Measurements from ENCODE around the gene LRRC7.
A peak's percentile ranks its signal among the peaks of the same experiment; 100 is the strongest.

The LRRC7 gene

DNA sequence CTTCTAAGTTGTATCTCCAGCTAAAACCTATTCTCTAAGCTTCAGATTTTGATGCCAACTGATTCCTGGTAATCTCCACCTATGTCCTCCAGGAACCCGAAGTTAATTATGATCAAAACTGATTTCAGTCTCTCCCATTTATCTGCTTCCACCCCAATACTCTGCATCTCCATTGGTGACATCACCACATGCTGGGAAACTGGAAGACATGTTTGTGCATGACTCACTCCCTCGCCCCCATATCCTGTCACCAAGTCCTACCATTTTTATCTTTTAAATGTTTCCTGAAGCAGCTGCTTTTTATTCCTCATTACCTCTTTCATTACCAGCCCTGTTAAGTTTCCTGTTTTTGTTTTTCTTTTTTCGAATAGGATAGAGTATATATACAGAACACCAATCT is 409.2 kb downstream of the LRRC7 start:
- peak; percentile 53 for DNase-seq (ENCODE audit: low spot score)

- DNase-seq (ENCODE audit: low spot score) = peak; percentile 56
Observed at GRCh38 chr1:69982992-69983391, 415.3 kb downstream of the LRRC7 start.

DNA sequence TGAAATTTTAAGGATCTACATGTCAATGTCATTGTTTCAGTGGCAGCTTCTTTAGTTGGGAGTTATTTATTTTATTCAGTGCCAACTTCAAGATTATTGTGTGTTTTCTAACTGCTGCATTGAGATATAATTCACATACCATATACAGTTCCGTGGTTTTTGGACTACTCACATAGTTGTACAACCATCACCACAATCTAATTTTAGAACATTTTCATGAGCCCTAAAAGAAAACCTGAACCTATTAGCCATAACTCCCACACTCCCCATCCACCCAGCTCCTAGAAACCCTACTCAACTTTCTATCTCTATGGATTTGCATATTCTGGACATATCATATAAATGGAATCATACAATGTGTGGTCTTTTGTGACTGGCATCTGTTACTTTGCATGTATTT is 417.7 kb downstream of the LRRC7 start:
- no peak for DNase-seq (ENCODE audit: low spot score)

GRCh38 chr1:69985901-69986439 is 418.2 kb downstream of the LRRC7 start:
- no peak for DNase-seq (ENCODE audit: low spot score)

GRCh38 chr1:69987881-69988280 is 420.2 kb downstream of the LRRC7 start:
- DNase-seq (ENCODE audit: low spot score) = no peak

DNA sequence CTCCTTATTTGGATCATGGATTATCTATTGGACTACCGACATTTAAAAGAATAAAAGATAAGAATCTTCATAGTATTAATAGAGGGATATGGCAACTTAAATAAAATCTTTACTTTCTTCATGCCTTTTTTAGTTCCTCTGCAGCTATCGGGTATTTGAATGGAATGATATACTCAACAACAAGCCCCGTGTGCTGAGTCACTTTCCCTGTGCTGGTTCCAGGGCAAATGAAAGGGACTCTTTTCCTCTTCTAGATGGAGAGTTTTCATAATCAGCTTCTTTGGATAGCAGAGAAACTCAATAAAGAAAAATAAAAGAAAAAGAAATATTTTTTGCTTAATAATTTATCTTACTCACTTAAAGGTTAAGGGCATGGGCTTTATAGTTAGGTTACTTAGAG is 423.9 kb downstream of the LRRC7 start:
- no peak for DNase-seq (ENCODE audit: low spot score)

- no peak for DNase-seq (ENCODE audit: low spot score)
Observed at GRCh38 chr1:69992594-69992993, 424.9 kb downstream of the LRRC7 start.

DNA sequence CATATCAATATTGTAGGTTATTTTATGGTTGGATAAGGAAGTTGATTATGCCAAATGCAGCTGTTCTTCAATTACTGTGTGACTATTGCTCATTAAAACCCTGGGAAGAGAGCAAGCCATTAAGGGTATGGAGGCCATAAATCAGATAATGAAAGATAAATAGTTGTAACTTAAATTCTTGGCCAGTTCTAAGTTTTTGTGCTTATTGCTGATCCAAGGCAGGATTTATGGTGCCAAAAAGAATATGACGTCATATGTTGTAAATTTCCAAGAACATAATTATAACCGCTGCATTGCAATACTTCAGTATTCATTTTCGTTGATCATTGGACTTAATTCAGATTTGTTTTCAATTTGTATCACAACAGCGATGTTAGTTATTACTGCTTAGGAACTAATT is 426.1 kb downstream of the LRRC7 start:
- no peak for DNase-seq (ENCODE audit: low spot score)

DNA sequence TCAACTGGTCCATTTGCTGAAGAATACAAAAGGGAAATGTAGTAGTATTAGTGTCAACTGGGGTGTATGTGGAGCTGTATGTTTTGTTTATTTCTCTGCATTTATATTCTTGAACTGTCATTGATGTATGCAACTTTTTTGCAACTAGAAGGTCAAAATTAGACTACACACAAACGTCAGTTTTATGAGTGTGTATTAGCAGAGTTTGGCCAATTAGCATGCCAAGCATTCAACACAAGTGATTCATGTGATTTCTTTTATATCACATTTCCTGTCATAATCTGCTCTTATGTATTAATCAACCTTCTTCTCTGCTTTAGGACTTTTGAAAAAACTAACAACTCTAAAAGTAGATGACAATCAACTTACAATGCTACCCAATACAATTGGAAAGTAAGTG is 426.5 kb downstream of the LRRC7 start:
- DNase-seq (ENCODE audit: low spot score) = no peak

- no peak for DNase-seq (ENCODE audit: low spot score)
Observed at GRCh38 chr1:69998847-69999246, 431.1 kb downstream of the LRRC7 start.

GRCh38 chr1:70003211-70003908 is 435.6 kb downstream of the LRRC7 start:
- DNase-seq (ENCODE audit: low spot score) = peak; percentile 10

GRCh38 chr1:70005386-70006034 is 437.8 kb downstream of the LRRC7 start:
- DNase-seq (ENCODE audit: low spot score) = no peak

DNA sequence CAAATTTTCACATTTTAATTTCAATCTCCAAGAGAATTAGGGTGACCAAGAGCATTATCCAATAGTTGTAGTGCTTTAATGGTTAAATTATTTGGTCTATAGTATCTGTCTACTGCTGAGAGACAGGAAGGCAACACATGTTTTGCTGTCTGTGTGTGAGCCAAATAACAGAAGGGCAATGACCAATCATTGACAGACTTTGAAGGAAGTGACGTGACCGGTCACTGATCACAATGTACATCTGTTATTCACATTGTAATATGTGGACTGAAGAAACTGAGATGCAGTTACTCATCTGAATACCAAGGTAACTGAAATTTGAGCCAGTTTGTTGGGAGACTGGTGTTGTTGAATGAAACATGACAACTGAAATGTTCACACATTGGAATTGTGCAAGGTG is 440.9 kb downstream of the LRRC7 start:
- peak; percentile 21 for DNase-seq (ENCODE audit: low spot score)

DNA sequence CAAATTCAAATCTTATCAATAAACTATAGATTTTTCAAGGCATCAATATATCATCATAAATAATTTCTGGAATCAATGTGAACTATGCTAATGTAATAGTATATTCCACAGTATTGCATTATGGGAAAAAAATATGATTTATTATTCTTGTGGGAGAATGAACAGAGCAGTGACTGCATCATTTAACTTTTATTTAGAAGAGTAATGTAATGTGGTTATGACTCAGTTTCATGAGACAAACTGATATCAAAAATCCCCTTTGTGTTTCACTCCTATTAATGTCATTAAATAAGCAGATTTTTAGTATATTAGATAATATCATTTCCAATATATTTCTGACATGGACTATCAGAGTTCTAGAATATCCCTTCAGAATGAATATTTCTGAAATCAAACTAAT is 450.0 kb downstream of the LRRC7 start:
- no peak for DNase-seq (ENCODE audit: low spot score)

DNA sequence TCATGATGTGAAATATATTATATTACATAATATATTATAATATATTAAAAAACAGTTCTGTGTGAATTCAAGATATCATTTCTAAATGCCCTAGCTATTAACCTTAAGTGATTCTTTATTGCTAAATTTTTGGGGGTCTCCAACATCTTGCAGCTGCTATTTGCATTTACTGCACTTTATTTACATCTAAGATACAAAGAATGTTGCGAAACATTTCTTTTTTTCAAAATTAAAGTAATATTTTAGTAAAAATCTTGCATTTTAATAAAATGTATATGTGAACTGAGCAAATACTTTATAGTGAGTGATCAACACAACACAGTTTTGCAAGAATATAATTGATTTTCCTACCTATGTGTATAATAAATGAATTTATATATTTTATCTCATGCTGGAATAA is 456.6 kb downstream of the LRRC7 start:
- DNase-seq (ENCODE audit: low spot score) = no peak

GRCh38 chr1:70025052-70025451 is 457.3 kb downstream of the LRRC7 start:
- no peak for DNase-seq (ENCODE audit: low spot score)

DNA sequence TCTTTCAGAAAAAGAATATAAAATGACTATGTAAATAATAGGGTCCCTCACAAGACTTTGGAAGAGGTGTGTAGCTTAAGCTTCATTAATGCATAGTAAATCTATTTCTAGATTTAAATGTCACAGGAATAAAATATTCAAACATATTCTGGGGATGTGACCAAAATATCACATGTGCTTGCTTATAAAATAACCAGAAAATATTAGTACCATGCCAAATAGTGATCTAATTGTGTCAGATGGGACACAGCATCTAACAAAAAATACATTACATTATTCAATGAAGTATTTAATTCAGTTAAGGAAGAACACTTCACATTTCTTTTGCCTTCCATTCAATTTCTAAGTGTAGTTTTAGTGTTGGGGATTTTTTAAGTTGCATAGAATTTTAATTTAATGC is 458.1 kb downstream of the LRRC7 start:
- DNase-seq (ENCODE audit: low spot score) = no peak

DNA sequence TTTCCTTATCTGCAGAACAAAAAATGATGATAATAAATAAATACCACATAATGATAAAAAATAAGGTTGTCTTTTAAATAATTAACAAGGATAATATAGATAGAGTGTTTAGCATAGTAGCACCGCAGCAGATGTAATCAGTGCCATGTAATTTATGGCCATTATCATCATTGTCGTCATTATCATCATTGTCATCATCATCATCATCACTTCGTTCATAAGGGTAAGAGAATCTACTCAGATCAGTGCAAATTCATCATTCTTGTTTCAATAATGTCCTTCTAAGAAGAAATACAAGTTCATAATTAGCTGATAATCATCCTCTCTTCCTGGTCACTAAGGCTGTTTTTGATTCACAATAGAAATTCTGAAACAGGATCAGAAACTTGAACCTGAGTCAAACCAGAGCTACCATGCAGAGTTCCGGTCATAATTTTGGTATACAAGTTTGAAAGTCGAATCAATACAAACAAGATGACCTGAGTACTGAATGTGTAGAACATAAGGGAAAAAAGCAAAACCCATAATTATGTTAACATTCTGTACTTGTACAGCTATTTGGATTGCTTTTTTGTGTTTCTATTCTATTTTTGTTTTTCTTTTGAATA is 465.6 kb downstream of the LRRC7 start:
- no peak for DNase-seq (ENCODE audit: low spot score)

DNA sequence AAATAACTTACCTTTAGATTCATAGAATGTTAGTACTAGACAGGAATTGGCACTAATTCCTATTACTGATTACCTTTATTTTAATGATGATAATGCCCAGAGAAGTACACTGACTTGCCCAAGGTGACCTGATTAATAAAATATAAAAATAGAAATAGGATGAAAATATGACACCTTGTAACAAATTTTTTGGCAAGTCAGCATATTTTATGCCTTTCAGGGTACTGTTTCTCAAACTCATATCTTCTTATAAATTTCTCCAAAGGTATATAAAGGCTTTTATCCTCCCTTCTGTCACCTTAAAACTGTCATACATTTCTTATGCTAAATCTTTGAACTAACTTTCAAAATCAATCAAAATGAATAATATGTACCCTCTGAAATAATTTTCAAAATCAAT is 466.2 kb downstream of the LRRC7 start:
- no peak for DNase-seq (ENCODE audit: low spot score)

DNA sequence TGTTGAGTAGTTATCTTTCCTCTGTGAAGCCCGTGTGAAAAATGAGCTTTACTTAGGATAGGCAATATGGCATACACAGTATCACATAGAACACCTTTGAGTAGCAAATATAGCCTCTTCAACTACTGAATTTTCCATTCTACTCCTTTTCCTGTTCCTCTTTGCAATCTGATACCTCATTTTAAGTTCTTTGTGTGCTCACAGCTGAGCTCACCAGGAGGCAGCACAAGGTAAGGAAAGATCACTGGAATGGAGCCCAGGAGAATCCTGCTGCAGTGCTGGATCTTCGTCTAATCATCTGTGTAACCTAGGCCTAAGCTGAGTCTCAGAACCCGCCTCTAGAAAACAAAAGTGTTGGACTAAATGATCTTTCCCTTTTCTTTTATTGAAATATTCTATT is 466.7 kb downstream of the LRRC7 start:
- no peak for DNase-seq (ENCODE audit: low spot score)

GRCh38 chr1:70038025-70038424 is 470.3 kb downstream of the LRRC7 start:
- DNase-seq (ENCODE audit: low spot score) = no peak

- DNase-seq (ENCODE audit: low spot score) = no peak
Observed at GRCh38 chr1:70039485-70039884, 471.8 kb downstream of the LRRC7 start.

GRCh38 chr1:70041317-70042045 is 473.8 kb downstream of the LRRC7 start:
- no peak for DNase-seq (ENCODE audit: low spot score)

Measured in kidney capillary endothelial cell (primary cell).